Measurements from ENCODE around the gene FHOD3.

Gene FHOD3

GRCh38 chr18:36825526-36825925, 528.0 kb downstream of the FHOD3 start:
- Histone ChIP-seq H3K9ac (ENCODE audit: low read depth, low read length) (no peak overlapping the region), H3K36me3 (ENCODE audit: insufficient read depth, low read length) (no peaks in the 10 kb centered on the region), H3K4me1 (ENCODE audit: insufficient read depth, low read length) (peaks cover 4% of the 10 kb centered on the region; the same call in 1 of the 2 replicates), H3K9me3 (ENCODE audit: control insufficient read depth, insufficient read depth, low read length) (no peaks in the 10 kb centered on the region)

- Histone ChIP-seq H3K4me1 (ENCODE audit: insufficient read depth, low read length) (peaks cover 4% of the 10 kb centered on the region; the same call in 1 of the 2 replicates), H3K36me3 (ENCODE audit: insufficient read depth, low read length) (no peaks in the 10 kb centered on the region), H3K9ac (ENCODE audit: low read depth, low read length) (no peak overlapping the region), H3K9me3 (ENCODE audit: control insufficient read depth, insufficient read depth, low read length) (no peaks in the 10 kb centered on the region)
Observed at GRCh38 chr18:36826556-36826955, 529.0 kb downstream of the FHOD3 start.

- Histone ChIP-seq H3K9me3 (ENCODE audit: control insufficient read depth, insufficient read depth, low read length) (no peaks in the 10 kb centered on the region), H3K4me1 (ENCODE audit: insufficient read depth, low read length) (peaks cover 4% of the 10 kb centered on the region; the same call in 1 of the 2 replicates), H3K9ac (ENCODE audit: low read depth, low read length) (peak overlapping the region; percentile 85), H3K36me3 (ENCODE audit: insufficient read depth, low read length) (no peaks in the 10 kb centered on the region)
Observed at GRCh38 chr18:36828157-36828629, 530.7 kb downstream of the FHOD3 start.

GRCh38 chr18:36828630-36829361, 531.3 kb downstream of the FHOD3 start, which contains the start of the genes KIAA1328 and TPGS2:
TSS of gene KIAA1328 (plus strand) at chr18:36829127. CDS start at chr18:36829139, 12 bp downstream.
TSS of gene TPGS2 (minus strand) at chr18:36829002. CDS start at chr18:36828767, 235 bp downstream.
- peak within 1 kb of the TSS; percentile 85 for H3K9ac ChIP-seq (ENCODE audit: low read depth, low read length)
- no peaks in the 10 kb centered on the region for H3K36me3 ChIP-seq (ENCODE audit: insufficient read depth, low read length)
- H3K4me1 ChIP-seq (ENCODE audit: insufficient read depth, low read length) = peaks cover 4% of the 10 kb centered on the region; the same call in 1 of the 2 replicates
- H3K9me3 ChIP-seq (ENCODE audit: control insufficient read depth, insufficient read depth, low read length) = no peaks in the 10 kb centered on the region
